Endodermal cell (in vitro differentiated cells): Measurements from ENCODE around the gene RBMS1. TPM values are rescaled to one million over a fixed set of nuclear protein-coding genes. Genes with fewer than 3 reads are reported as not detected.
A peak's percentile ranks its signal among the peaks of the same experiment; 100 is the strongest.

ENCODE experiments used
- DNase-seq: peaks from one replicate; pipeline ENCODE4 v3.0.0-alpha.2; 2017
- H3K27ac ChIP-seq: 2 replicates; pipeline ENCODE4 v1.5.1; 2013; ENCODE audit warnings: mild to moderate bottlenecking, low read depth, low read length, moderate library complexity
- H3K27me3 ChIP-seq: 2 replicates; pipeline ENCODE4 v1.6.1; 2013; ENCODE audit warnings: mild to moderate bottlenecking, low read length, moderate library complexity; ENCODE audit not compliant: insufficient read depth, control insufficient read depth, poor library complexity, severe bottlenecking
- H3K36me3 ChIP-seq: 2 replicates; pipeline ENCODE4 v1.7.0; 2013; ENCODE audit warnings: mild to moderate bottlenecking, low read length, moderate library complexity; ENCODE audit not compliant: control insufficient read depth, insufficient read depth
- H3K4me1 ChIP-seq: one replicate; pipeline ENCODE4 v1.7.0; 2013; ENCODE audit warnings: low read length; ENCODE audit not compliant: control insufficient read depth, insufficient read depth
- H3K4me3 ChIP-seq: 2 replicates; pipeline ENCODE4 v1.5.1; 2013; ENCODE audit warnings: mild to moderate bottlenecking, low read length, moderate library complexity
- H3K9ac ChIP-seq: 2 replicates; pipeline ENCODE4 v1.6.1; 2013; ENCODE audit warnings: mild to moderate bottlenecking, low read length, moderate library complexity; ENCODE audit not compliant: poor library complexity, severe bottlenecking; ENCODE audit errors: extremely low read depth
- H3K9me3 ChIP-seq: 2 replicates; pipeline ENCODE4 v1.6.1; 2013; ENCODE audit warnings: mild to moderate bottlenecking, low read length, moderate library complexity; ENCODE audit not compliant: control insufficient read depth
- H3K27ac Mint-ChIP-seq: 2 replicates; pipeline ENCODE4 v1.8.0; 2020; ENCODE audit warnings: mixed read lengths
- H3K27me3 Mint-ChIP-seq: 2 replicates; pipeline ENCODE4 v1.8.0; 2021; ENCODE audit warnings: mild to moderate bottlenecking, mixed read lengths; ENCODE audit not compliant: insufficient read depth
- H3K36me3 Mint-ChIP-seq: 2 replicates; pipeline ENCODE4 v1.8.0; 2020; ENCODE audit warnings: low read depth, mixed read lengths
- H3K4me1 Mint-ChIP-seq: 2 replicates; pipeline ENCODE4 v1.8.0; 2020; ENCODE audit warnings: mixed read lengths
- H3K4me3 Mint-ChIP-seq: 2 replicates; pipeline ENCODE4 v1.8.0; 2020; ENCODE audit warnings: mild to moderate bottlenecking, moderate library complexity, mixed read lengths
- H3K9me3 Mint-ChIP-seq: 2 replicates; pipeline ENCODE4 v1.8.0; 2020; ENCODE audit warnings: mild to moderate bottlenecking, mixed read lengths
- CTCF ChIP-seq: fragments of 200-600 bp; sonication (generic); conservative IDR thresholded peaks from 2 replicates; pipeline ENCODE4 v1.5.0; 2021; ENCODE audit warnings: antibody characterized with exemption, mild to moderate bottlenecking
- WGBS, 2 experiments: methylation state at CpG; one replicate each; pipeline versions ENCODE4 v1.1.5 to v1.1.7; 2013; ENCODE audit warnings: missing lambda C conversion rate in 2 of 2, mixed read lengths in 1 of 2; ENCODE audit not compliant: insufficient coverage in 1 of 2, insufficient read length in 1 of 2; 5-methylcytosine and 5-hydroxymethylcytosine counted together
- total RNA-seq, 2 donors: library from RNA; stranded (reverse); fragmentation: NEBNext Ultra II Directional in 1 of 2; extraction: Animal tissue kit (Norgen Biotek cat#: 25700) in 1 of 2; gene quantifications; 2 replicates in 1 of 2; 3 replicates in 1 of 2; pipeline ENCODE4 v1.2.1, GENCODE V29; 2021

Gene RBMS1
- total RNA-seq, 2 donors from 2014 or later = 90.7 to 124 TPM

DNA sequence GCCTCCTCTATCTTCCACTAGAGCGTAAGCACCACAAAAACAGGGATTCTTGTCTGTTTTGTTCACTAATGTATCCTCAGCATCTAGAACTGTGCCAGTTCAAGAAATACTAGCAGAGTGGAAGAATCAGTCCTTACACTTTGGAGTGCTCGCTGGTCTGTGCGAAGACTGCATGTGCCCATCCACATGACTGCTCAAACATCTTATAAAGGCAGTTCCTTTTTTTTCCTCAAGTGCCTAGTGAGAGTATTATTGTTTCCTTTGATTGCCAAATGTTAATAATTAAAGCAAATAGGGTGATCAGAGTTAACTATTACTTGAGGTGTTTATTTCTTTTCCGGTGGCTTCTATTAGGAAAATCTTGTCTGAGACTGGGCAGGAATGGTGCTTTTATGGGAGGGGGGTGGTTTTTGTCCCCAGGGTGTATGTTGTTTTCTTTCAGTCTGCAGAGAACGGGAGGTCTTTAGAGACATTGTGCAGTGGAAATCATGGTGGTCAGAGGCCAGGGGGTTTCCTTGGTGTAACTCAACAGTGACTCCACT is 247.9 kb downstream of the RBMS1 start:
- H3K27ac ChIP-seq = no peak overlapping the region
- peaks cover 3% of the 10 kb centered on the region for H3K4me1 ChIP-seq
- H3K36me3 ChIP-seq = no peaks in the 10 kb centered on the region
- DNase-seq = no peak
- no peaks in the 10 kb centered on the region for H3K9me3 ChIP-seq
- Mint-ChIP-seq H3K27me3 (no peaks in the 10 kb centered on the region), H3K27ac (no peak overlapping the region), H3K4me1 (peaks cover 9% of the 10 kb centered on the region), H3K4me3 (no peak overlapping the region), H3K9me3 (no peaks in the 10 kb centered on the region), H3K36me3 (no peaks in the 10 kb centered on the region)
- no peaks in the 10 kb centered on the region for H3K27me3 ChIP-seq
- H3K4me3 ChIP-seq = no peak overlapping the region
- no peak overlapping the region for H3K9ac ChIP-seq
- no peak for TF ChIP-seq CTCF
- WGBS, 2 experiments = 92 to 100% methylated on average over 1 to 5 of the region's 5 CpGs

DNA sequence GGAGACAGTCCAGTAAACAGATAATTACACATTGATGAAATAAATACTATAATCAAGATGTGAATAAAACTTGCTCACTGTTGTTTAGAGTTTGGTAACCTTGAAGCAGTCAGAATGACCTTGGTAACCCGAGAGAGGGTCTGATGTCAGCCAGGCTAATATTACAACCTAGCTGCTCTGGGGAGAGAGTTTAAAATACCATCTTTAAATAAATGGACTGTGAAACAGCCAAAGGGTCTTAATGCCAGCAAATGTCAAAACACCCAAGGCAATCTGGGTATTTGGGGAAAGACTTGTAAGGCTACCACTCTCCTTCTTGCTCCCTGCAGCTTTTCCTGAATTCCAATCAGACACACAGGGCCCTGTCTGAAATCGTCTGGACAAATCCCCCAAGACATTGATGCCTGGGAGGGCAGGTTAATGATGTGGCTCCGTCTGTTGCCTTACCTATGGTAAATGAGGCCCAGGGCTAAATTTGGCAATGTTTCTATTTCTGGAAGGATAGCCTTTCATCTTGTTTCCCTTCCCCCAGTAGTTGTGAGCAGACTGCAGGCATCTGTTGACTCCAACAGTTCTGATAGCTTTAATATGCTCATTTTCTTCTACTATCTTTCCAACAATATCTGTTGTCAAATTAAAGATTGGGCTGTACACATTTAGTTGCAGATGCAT is 250.6 kb downstream of the RBMS1 start:
- Mint-ChIP-seq H3K36me3 (no peaks in the 10 kb centered on the region), H3K9me3 (no peaks in the 10 kb centered on the region), H3K4me3 (no peak overlapping the region), H3K4me1 (peaks cover 9% of the 10 kb centered on the region), H3K27ac (no peak overlapping the region), H3K27me3 (no peaks in the 10 kb centered on the region)
- no peak for TF ChIP-seq CTCF
- no peaks in the 10 kb centered on the region for H3K36me3 ChIP-seq
- H3K4me3 ChIP-seq = no peak overlapping the region
- H3K9me3 ChIP-seq = no peaks in the 10 kb centered on the region
- H3K4me1 ChIP-seq = peaks cover 3% of the 10 kb centered on the region
- no peak for DNase-seq
- H3K9ac ChIP-seq = no peak overlapping the region
- H3K27ac ChIP-seq = no peak overlapping the region
- WGBS, 2 experiments = 70 to 88% methylated on average over 3 of the region's 3 CpGs
- no peaks in the 10 kb centered on the region for H3K27me3 ChIP-seq

DNA sequence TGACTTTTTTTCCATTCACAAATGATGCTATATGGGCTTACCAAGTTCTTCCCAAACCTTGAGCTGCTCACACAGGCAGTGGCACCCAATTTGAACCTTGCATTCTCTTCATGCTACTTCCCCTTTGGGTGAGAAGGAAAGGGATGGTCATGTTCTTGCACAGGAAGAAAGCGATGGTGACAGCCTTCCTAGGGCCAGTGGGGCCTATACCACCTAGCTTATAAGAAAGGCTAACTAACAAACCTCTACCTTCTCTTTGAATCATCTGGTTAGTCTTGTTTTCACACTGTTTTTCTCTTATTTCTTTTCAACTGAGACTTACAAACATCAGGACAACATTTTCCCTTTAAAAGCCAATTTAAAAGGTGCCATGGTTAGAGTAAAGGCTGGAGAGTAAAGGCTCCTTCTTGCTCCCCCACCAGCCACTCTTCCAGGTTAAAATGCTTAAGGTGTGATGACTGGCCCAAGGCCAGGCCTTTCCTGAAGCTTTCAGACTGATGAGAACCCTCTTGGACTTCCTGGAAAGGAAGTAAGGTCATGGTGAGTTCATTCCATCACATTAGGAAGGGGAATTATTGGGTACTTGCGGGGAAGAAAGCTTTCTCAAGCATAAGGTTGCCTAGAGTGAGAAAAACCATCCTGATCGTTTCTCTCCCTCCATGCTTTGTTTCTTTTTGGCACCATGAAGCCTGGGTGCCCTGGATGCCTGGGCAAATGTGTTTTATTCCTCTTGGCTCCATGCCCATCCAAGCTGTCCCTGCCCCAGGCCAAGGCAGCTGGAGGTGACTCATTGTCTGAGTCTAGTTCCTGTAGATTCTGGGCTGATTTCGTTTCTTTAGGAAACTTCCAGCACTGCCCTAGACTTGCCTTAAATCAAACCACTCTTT is 252.1 kb downstream of the RBMS1 start:
- no peak for TF ChIP-seq CTCF
- H3K4me3 Mint-ChIP-seq = no peak overlapping the region
- H3K9ac ChIP-seq = no peak overlapping the region
- no peak overlapping the region for H3K27ac ChIP-seq
- peaks cover 3% of the 10 kb centered on the region for H3K4me1 ChIP-seq
- peak overlapping the region; percentile 63 for H3K27ac Mint-ChIP-seq
- H3K9me3 ChIP-seq = no peaks in the 10 kb centered on the region
- no peak overlapping the region for H3K4me3 ChIP-seq
- no peaks in the 10 kb centered on the region for H3K36me3 ChIP-seq
- H3K36me3 Mint-ChIP-seq = no peaks in the 10 kb centered on the region
- DNase-seq = no peak
- H3K9me3 Mint-ChIP-seq = no peaks in the 10 kb centered on the region
- 89 to 92% methylated on average over 4 of the region's 4 CpGs for WGBS, 2 experiments
- peaks cover 9% of the 10 kb centered on the region for H3K4me1 Mint-ChIP-seq
- no peaks in the 10 kb centered on the region for H3K27me3 ChIP-seq
- H3K27me3 Mint-ChIP-seq = no peaks in the 10 kb centered on the region
